ENCODE results near the gene GTF3C2.
A peak's percentile ranks its signal among the peaks of the same experiment; 100 is the strongest.
"Not testable (repeated sequence)": the region's sequence is repeated elsewhere in the genome, so short reads cannot be mapped to it uniquely, and the experiment has no call there.

The GTF3C2 gene

DNA sequence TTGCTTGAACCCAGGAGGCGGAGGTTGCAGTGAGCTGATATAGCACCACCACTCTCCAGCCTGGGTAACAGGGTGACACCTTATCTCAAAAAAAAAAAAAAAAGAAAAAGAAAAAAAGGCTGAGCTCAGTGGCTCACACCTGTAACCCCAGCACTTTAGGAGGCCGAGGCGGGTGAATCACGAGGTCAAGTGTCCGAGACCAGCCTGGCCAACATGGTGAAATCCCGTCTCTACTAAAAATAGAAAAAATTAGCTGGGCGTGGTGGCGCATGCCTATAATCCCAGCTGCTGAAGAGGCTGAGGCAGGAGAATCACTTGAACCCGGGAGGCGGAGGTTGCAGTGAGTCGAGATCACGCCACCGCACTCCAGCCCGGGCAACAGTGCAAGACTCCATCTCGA is 36.7 kb downstream of the GTF3C2 start:
- not testable (repeated sequence) for DNase-seq

DNA sequence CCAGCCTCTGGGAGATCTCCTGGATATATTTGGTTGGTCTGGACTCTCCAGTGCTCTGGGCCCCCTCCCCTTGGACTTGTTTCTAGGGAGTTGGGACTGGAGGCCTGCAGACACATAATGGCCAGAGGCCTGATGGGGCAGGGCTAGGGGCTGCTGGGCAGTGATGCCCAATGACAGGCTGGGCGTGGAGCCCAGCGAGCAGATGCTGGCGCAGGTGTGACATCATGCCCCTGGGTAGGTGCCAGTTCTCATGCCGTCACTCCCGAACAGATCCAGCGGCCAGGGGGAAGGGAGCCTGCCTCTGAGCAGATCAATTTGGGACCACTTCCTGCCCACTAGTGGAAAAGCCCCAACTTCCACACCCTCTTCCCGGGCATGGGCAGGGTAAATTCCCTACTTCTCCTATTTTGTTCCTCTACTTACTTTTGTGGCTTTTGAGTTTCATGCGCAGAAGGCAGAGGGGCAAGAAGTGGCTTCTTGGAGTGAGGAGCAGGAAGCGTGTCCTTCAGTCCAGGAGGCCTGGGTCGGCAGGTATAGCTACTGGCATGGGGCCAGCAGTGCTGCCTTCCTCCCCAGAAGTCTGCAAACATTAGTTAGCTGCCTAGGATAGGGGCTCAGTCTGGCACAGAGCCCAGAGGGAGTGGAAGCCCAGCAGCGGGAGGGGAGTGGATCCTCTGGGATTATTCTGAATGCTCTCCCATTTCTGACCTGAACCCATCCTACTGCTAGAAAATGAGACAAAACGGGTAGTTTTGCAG is 39.7 kb downstream of the GTF3C2 start:
- DNase-seq = no peak

DNA sequence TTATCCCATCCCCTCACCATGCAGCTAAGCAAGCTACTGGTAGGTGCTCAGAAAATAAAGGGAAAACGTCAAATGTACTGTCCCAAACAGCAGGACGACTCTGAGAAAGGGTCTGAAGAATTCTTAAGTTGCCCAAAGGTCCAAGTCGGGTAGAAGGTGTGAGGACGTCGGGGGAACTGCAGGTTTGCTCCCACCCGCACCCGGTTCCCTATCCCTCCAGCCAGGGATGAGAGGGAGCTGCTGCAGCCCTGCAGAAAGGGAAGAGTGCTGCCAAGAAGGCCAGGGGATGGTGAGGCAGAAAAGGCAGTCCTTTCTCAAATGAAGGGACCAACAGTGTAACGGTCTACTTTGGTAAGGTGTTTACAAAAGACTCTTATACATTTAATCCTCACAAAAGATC is 41.4 kb downstream of the GTF3C2 start:
- no peak for DNase-seq

DNA sequence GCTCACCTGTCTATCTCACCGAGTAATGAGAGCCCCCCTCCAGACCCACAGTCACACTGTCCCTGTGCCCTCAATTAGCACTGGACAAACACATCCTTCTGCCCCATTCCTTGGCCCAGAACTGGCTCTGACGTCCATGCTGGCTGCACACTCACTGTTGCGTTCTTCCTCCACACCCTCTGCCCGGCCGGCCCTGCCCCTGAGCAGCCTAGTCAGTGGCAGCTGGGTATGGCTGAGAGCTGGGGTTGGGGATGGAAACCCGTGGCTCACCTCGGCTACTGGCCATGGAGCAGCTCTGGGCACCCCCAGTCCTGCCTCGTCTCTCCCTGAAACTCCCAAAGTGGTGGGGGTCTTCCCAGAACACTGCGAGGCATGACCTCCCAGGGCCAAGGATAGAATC is 41.9 kb downstream of the GTF3C2 start:
- no peak for DNase-seq

DNA sequence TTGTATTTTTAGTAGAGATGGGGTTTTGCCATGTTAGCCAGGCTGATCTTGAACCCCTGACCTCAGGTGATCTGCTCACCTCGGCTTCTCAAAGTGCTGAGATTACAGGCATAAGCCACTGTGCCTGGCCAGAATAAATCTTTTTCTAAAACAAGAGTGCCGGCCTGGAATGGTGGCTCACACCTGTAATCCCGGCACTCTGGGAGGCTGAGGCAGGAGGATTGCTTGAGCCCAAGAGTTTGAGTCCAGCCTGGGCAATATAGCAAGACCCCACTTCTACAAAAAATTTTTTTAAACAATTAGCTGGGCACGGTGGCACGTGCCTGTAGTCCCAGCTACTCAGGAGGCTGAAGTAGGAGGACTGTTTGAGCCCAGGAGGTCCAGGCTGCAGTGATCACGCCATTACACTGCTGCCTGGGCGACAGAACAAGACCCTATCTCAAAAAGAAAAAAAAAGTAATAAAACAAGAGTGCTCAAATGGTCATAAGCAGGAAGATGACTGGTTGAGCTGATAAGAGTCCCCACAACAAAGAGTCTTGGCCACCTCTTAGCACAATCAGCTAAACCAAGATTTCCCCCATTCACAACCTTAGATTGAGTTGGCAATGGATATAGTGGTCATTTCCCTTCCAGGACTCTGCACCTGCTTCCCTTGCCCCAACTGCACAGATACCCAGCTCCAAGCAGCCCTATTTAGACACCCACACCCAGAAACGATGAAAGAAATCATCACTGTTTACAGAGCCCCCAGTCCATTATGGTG is 42.5 kb downstream of the GTF3C2 start:
- DNase-seq = no peak

DNA sequence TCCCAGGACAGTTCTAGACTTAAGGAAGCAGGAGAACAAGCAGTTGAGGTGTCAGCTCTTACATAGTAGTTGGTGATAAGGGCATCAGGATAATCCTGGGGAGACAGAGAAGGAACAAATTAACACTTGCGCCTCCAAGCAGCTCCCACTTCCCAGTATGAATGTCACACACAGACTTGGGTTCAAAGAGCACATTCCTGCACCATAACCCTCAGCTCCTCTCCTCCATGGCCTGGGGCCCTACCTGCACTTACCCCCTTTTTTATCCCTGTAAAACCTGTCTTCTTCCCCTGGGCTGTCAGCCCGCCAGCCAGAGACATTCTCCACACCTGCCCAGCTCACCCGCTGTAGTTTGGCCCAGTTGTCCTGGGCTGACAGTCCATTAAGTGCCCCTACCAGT is 44.4 kb downstream of the GTF3C2 start:
- no peak for DNase-seq

DNA sequence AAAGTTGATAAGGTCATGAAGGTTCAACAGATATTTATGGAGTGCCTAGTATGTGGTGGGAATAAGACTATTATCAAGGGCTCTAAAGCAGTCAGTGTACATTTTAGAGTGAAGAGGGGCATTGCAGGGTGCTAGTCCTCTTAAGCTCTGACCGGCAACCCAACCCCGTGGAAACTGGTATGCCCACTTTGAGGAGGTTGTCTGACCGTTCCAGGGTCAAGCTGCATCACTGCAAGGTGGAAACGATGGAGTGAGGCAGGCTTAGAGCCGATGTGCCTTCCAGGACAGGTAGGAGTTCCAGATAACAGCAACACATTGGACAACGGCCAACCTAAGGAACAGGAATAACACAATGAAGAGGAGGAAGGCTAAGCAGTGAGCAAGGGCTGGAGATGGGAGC is 46.9 kb downstream of the GTF3C2 start:
- no peak for DNase-seq

DNA sequence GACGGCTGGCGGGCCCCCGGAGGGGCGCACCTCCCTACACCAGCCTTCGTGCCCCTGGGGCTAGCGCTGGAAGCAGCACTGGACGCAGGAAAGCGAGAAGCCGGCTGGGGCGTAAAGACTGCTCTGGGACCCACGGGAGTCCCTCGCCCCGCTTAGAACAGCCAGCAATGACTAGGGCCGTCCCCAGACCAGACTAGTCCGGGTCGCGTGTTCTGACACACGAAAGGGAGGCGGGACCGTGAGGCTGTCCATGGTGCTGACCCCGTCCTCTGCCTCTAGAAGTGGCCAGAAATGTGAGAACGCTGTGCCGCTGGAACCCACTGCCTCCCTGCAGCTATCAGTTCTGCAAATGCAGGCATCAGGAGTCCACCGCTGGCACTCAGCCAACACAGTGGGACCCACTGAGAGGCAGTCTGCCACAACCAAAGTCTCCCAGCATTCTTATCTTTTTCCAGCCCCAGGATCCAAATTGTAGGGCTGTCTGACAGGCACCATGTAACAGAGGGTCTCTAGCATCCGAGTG is 48.1 kb downstream of the GTF3C2 start, which contains the start of gene UCN:
UCN (minus strand) TSS at position 87 of the 523 bp plus-strand sequence. CDS start 550 bp downstream, outside the sequence.
- DNase-seq = no peak

DNA sequence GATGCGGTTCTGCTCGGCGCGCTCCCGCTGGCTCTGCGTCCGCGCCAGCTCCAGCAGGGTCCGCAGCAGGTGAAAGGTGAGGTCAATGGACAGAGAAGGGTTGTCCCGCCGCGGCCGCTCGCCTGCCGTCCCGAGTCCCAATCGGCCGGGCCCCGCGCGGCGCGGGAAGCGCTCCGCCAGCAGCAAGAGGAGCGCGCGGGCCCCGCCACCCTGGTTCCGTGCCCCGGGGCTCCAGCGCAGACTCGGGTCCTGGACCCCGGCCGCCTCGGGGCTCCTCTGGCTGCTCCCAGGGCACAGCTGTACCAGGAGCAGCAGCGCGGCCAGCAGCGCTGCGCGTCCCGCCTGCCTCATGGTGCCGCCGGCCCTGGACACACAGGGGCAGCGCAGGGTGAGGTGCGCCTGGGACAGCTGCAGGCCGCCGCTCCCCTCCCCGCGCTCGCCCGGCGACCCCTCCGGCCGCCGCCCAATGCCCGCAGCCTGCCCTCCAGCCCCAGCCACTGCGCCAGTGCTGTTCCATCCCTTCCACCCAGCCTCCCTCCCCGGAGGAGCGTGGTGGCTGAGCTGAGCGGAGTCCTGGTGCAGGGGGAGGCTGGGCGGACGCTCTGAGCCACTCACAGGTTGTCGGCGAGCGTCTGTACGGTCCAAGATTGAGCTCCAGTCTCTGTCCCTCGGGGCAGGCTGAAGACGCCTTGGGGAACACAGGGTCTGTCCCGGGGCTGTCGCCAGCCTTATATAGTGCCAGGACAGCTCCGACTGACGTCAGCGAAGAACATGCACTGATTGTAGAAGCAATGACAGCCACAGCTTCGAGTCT is 48.8 kb downstream of the GTF3C2 start:
- no peak for DNase-seq

DNA sequence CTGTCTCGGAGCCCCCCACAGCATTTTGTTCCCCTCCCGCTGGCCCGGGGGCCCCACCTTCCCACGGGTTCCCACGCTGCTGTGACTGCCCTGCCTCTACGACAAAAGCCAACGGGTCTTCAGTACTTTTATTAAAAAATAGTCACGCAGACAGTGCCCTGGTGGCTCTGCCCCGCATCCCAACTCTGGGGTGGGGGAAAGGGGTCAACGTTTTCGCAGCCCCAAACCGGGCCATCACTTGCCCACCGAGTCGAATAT is 49.3 kb downstream of the GTF3C2 start:
- no peak for DNase-seq

DNA sequence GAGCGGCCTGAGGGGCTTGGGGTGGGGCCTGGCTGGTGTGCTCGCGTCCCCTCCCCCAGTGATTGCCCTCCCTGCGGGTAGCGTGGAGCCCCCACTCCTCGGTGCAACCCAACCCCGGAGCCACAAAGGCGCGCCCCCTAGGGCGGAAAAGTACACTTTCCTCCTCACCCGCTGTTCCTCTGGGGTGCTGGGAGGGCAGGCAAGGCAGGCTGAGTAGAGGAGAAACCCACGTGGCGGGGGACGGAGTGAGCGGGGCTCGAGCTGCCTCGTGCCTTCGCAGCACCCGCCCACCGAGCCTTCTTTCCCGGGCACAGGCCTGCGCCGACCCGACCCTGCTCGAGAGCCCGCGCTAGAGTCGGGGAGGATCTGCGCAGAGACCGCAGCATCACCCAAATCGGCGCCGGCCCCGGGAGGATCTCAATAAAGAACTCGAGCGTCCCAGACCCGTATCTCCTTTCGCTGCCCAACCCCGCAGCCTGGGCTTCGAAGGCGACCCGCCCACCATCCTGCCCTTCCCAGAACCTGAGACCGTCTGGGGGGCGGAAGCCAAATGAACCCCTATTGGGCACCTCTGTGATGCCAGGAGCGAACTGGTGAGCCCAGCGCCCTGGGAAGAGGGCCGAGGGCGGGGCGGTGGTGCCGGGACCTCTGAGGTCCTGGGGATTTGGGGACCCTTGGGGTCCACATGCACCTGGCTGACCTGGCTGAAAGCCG is 49.8 kb downstream of the GTF3C2 start:
- peak; percentile 34 for DNase-seq

DNA sequence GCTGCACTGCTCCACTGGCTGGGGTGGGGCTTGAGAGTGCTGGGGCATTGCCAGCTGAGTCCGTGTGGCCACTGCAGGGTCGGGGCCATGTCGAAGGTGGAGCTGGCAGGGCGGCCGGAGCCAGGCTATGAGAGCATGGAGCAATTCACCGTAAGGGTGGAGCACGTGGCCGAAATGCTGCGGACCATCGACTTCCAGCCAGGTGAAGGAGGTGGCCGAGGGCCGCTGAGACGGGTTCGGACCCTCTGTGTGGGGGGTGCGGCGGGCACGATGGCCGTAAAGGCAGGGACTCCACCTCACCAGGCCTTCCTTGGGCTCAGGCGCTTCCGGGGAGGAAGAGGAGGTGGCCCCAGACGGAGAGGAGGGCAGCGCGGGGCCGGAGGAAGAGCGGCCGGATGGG is 50.4 kb downstream of the GTF3C2 start:
- DNase-seq = no peak

DNA sequence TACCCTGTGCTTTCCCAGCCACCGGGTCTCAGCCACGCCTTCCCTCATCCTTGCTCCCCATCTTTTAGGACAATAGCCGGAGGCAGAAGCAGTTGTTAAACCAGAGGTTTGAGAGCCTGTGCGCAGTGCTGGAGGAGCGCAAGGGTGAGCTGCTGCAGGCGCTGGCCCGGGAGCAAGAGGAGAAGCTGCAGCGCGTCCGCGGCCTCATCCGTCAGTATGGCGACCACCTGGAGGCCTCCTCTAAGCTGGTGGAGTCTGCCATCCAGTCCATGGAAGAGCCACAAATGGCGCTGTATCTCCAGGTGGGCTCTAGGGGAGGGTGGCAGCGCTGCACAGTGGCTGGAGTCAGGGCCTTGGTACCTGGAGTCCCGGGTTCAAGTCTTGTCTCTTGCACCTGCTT is 51.0 kb downstream of the GTF3C2 start:
- DNase-seq = no peak

DNA sequence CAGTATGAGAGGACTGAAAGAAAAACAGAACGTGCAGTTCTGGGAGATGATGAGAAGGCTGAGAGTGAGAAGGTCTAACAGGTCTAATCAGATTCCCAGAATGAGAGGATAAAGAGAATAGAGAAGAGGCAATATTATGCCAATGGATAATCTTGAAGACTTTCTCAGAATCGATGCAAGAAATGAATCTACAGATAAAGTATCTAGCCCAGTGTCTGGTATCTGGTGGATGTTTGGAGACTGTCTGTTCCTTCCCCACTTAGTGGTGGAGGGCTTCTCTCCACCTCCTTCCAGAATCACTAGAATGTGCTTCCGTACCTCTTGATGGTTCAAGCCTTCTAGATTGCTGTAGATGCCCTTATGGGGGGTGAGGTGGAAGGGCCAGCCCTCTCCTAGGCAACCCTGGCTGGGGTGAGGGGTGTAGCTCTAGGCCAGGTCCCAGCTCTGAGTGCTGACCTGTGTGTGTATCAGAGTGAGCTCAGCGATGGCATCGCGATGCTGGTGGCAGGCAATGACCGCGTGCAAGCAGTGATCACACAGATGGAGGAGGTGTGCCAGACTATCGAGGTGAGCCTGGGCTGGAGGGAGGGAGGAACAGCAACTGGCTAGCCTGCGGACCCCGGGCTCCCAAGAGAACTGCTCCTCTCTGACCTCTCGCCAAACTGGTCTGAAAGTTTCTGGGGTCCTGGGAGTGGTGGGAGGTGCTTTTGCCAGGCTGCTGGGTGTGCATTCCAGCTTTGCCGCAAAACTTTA is 51.9 kb downstream of the GTF3C2 start:
- DNase-seq = no peak

DNA sequence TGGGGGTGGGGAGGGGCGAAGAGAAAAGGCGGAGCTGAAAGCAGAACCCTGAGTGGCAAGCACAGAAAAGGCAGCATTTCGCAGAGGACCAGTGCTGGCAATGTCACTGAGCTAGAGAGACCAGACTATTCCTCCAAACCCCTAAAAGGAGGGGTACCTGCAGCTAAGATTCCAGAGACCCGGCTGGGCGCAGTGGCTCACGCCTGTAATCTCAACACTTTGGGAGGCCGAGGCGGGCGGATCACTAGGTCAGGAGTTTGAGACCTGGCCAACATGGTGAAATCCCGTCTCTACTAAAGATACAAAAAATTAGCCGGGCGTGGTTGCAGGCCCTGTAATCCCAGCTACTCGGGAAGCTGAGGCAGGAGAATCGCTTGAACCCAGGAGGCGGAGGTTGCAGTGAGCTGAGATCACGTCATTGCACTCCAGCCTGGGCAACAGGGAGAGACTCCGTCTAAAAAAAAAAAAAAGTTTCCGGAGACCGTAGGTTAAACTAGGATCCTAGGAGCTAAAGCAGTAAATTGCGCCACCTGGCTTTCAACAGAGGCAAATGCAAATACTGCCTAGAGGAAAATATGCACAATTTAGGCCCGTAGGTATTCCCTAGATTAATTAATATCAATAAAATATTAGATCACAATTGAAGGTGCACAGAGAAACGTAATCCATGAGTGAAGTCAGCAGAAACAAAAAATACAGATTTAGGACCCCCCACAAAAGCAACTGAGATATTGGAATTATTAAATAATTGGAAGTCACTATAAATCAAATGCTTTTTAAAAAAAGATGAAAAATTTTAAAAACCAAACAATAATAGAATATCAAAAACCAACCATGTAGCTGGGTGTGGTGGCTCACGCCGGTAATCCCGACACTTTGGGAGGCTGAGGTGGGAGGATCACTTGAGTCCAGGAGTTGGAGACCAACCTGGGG is 53.2 kb downstream of the GTF3C2 start:
- DNase-seq = peak; percentile 73

DNA sequence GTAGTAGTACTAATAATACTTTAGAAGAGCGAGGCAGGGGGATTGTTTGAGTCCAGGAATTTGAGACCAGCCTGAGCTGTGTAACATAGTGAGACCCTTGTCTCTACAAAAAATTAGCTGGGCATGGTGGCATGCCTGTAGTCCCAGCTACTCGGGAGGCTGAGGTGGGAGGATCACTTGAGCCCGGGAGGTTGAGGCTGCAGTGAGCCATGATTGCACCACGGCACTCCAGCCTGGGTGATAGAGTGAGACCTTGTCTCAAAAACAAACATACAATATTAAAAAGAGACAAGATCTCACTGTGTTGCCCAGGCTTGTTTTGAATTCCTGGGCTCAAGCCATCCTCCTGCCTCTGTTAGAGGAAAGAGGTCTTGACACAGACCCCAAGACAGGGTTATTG is 56.0 kb downstream of the GTF3C2 start:
- not testable (repeated sequence) for DNase-seq

DNA sequence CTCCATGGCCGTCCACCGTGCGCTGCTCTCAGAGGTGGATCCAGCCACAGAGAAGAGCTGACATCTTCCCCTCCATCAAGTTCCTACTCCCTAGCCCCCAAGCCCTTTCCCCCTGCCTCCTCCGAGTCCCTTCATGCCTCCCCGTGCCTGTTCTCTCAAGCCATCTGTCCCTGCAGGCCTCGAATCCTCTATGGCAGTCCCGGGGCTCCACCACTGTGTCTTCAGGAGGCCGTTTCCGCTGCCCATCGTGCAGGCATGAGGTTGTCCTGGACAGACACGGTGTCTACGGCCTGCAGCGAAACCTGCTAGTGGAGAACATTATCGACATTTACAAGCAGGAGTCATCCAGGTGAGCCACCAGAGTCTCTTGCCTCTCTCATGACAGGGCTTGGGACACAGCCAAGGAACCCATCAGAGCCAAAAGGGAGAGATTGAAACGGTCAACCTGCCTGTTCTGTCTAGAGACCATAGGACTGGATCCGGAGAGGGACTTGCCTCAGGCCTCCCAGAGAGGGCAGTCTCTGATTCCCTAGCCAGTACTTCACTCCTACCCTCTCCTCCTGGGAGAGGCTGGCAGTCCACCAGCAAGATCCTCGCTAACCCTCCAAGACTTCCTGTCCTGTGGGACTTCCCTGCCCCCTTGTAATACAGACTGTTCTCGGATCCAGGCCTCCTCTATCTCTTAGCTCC is 58.0 kb downstream of the GTF3C2 start:
- DNase-seq = no peak

DNA sequence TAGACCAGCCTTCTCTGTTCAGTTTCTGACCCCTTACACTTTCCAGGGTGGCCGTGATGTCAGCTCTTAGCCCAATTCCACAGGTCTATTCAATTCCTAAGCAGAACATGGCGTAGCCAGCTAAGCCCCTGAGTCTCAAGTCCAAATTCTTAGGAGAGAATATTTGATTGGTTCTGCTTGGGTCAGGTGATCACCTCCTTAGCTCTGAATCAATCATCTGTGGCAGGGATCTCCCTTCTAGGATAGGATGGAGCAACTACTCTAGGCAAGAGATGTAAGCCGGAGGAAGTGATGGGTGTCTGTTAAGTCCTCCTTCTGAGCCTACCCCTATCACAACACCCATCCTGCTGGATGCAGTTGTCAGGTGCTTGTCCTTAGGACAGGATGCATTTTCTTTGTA is 59.4 kb downstream of the GTF3C2 start:
- no peak for DNase-seq

DNA sequence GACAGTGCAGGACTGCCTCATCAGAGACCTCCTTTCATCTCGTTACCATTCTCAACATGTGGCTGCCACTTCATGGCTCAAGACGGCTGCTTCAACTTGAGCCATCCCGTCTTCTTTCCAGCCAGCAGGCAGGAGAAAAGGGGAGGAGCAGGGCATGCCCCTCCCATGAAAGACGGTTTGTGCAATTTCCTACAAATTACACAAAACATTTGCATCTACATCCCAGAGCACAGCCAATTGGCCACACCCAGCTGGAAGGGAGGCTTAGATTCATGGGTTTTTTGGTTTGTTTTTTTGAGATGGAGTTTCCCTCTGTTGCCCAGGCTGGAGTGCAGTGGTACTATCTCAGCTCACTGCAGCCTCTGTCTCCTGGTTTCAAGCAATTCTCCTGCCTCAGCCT is 60.1 kb downstream of the GTF3C2 start:
- no peak for DNase-seq

DNA sequence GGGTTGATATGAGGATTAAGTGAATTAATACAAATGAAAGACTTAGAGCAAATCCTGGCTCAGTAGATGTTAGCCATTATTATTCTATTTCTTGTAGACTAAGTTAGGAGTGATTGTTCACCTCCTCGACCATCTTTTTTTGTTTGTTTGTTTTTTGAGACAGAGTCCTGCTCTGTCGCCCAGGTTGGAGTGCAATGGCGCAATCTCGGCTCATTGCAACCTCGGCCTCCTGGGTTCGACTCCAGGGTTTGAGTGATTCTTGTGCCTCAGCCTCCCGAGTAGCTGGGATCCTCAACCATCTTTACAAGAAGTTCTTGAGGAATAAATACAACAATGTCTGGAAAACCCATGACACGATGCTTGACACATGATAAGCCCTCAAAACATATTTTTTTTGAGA is 61.6 kb downstream of the GTF3C2 start:
- DNase-seq = no peak

All from activated CD4-positive, alpha-beta T cell treated with anti-CD3 and anti-CD28 coated beads, Interleukin-10, Interleukin-2, amounts not matched to agents 100 ng/mL and 50 ng/mL, durations not matched to agents 16 hours and 8 hours (primary cell).